HEK293 (cell line): ENCODE measurements around the gene ATP2A2.

Experiments used
- BCL6B ChIP-seq: fragments of 450-650 bp; formaldehyde crosslinking; IDR thresholded peaks from 2 replicates; pipeline ENCODE4 v1.5.1; 2017; ENCODE audit warnings: missing biosample characterization, missing genetic modification characterization
- CTCF ChIP-seq: fragments of 450-650 bp; formaldehyde crosslinking; IDR thresholded peaks from 2 replicates; pipeline ENCODE4 v1.5.1; 2016; ENCODE audit warnings: missing biosample characterization, missing genetic modification characterization
- ZNF112 ChIP-seq: fragments of 450-650 bp; formaldehyde crosslinking; IDR thresholded peaks from 2 replicates; pipeline ENCODE4 v1.5.0; 2017; ENCODE audit warnings: missing biosample characterization, missing genetic modification characterization
- ZNF23 ChIP-seq: fragments of 450-650 bp; formaldehyde crosslinking; IDR thresholded peaks from 2 replicates; pipeline ENCODE4 v1.5.1; 2016; ENCODE audit warnings: missing biosample characterization, missing genetic modification characterization, borderline replicate concordance
- ZNF26 ChIP-seq: fragments of 450-650 bp; formaldehyde crosslinking; IDR thresholded peaks from 2 replicates; pipeline ENCODE4 v1.5.1; 2016; ENCODE audit warnings: missing biosample characterization, missing genetic modification characterization
- ZNF274 ChIP-seq, 2 experiments: fragments of 200-500 bp in 1 of 2; fragments of 450-650 bp in 1 of 2; sonication (Bioruptor generic) in 1 of 2; formaldehyde crosslinking in 1 of 2; IDR thresholded peaks; 2 replicates each; pipeline versions ENCODE4 v1.5.1 to v1.6.1; 2014 to 2016; ENCODE audit warnings: borderline replicate concordance in 1 of 2, inconsistent platforms in 1 of 2, low read length in 1 of 2, missing biosample characterization in 1 of 2, missing genetic modification characterization in 1 of 2
- ZNF501 ChIP-seq: fragments of 450-650 bp; formaldehyde crosslinking; IDR thresholded peaks from 2 replicates; pipeline ENCODE4 v1.5.1; 2016; ENCODE audit warnings: missing biosample characterization, missing genetic modification characterization
- ZNF792 ChIP-seq: fragments of 450-650 bp; formaldehyde crosslinking; IDR thresholded peaks from 2 replicates; pipeline ENCODE4 v1.5.1; 2016; ENCODE audit warnings: missing biosample characterization, missing genetic modification characterization

GRCh38 chr12:110373425-110373824 lies 92.4 kb downstream of the ATP2A2 start:
- TF ChIP-seq CTCF (tag by site-specific recombination) (no peak), ZNF112 (tag by site-specific recombination) (no peak), ZNF501 (tag by site-specific recombination) (no peak), ZNF274 (IDR thresholded peaks at IDR 0.05; ENCODE audit: low read length) (no peak), ZNF274 (tag by site-specific recombination; IDR thresholded peaks at IDR 0.05; ENCODE audit: borderline replicate concordance) (no peak), ZNF23 (no peak), ZNF792 (no peak), ZNF26 (tag by site-specific recombination) (no peak), BCL6B (no peak)
